Vagina (tissue), 2 donors: Measurements from ENCODE around the gene DPP3.

ENCODE experiments used
- POLR2A ChIP-seq, 2 donors: fragments of 450-650 bp; IDR thresholded peaks; one replicate each; pipeline ENCODE4 v1.6.1; 2017; ENCODE audit warnings: antibody characterized with exemption in 2 of 2, mild to moderate bottlenecking in 2 of 2, moderate library complexity in 2 of 2
- POLR2AphosphoS5 ChIP-seq, 2 donors: sonication (generic); formaldehyde crosslinking; IDR thresholded peaks; one replicate each; pipeline ENCODE4 v1.9.0; 2017; ENCODE audit warnings: antibody characterized with exemption in 2 of 2, mild to moderate bottlenecking in 2 of 2, low read depth in 1 of 2; ENCODE audit not compliant: insufficient read depth in 1 of 2
- TF ChIP-seq, protein P1 (sequence below), 3 experiments: fragments of 450-650 bp in 2 of 3; fragments of 200-600 bp in 1 of 3; sonication (generic) in 1 of 3; IDR thresholded peaks; one replicate each; pipeline ENCODE4 v1.5.1; 2017 to 2019; ENCODE audit warnings: antibody characterized with exemption in 3 of 3, mild to moderate bottlenecking in 2 of 3, moderate library complexity in 2 of 3

DNA sequence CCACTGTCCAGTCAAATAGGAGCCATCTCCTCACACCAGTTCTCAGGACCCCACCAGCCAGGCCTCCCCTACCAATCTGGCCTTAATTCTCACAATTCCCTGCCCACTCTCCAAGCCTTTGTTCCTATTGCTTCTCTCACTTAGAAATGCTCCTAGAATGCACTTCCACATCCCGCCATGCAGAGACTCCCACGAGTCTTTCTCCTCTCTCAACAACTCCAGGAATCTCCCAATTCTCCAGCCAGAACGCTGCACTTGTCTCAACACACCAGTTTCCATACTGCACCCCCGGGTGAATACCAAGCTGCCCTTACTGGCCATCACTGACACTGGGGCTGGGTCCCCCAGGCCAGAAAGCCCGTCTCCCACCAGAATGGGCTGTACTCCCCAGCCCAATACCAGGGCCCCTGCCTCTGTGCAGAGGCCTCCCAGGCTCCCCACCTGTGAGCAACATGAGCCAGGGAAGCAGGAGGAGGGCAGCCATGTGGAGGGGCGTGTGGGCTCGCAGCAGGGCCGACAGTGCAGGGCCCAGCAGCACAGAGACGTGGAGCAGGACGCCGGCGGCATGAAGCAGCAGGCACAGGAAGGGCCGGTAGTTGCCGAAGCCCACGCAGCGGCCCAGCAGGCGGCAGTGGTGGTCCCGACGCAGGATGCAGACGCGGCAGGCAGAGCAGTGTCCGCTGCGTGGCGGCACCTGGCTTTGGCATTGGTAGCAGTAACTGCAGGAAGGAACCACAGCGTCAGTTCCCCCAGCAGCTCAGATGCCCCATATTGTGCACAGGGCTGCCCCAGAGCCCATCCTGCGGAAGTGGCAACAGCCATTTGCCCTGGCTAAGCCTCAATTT lies 63.3 kb downstream of the DPP3 start:
- TF ChIP-seq, protein P1, sequence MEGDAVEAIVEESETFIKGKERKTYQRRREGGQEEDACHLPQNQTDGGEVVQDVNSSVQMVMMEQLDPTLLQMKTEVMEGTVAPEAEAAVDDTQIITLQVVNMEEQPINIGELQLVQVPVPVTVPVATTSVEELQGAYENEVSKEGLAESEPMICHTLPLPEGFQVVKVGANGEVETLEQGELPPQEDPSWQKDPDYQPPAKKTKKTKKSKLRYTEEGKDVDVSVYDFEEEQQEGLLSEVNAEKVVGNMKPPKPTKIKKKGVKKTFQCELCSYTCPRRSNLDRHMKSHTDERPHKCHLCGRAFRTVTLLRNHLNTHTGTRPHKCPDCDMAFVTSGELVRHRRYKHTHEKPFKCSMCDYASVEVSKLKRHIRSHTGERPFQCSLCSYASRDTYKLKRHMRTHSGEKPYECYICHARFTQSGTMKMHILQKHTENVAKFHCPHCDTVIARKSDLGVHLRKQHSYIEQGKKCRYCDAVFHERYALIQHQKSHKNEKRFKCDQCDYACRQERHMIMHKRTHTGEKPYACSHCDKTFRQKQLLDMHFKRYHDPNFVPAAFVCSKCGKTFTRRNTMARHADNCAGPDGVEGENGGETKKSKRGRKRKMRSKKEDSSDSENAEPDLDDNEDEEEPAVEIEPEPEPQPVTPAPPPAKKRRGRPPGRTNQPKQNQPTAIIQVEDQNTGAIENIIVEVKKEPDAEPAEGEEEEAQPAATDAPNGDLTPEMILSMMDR (IDR thresholded peaks at IDR 0.05): peak in 1 of 3 experiments; percentile 22
- TF ChIP-seq POLR2A (IDR thresholded peaks at IDR 0.05): no peak
- no peak for TF ChIP-seq POLR2AphosphoS5 (IDR thresholded peaks at IDR 0.05; ENCODE audit: insufficient read depth in 1 of 2, low read depth in 1 of 2)
